DND-41 (cell line): ENCODE results near the gene ALDOB.

Experiments
- ATAC-seq: fragments of 200-7000 bp; cut with Tn5 transposase; 3 replicates; pipeline ENCODE4 v1.9.1; 2021; ENCODE audit warnings: low read depth; ENCODE audit not compliant: insufficient read depth
- DNase-seq: peaks from one replicate; pipeline ENCODE4 v3.0.0-alpha.2; 2020
- H2AFZ ChIP-seq: 2 replicates; pipeline ENCODE4 v1.6.0; 2012; ENCODE audit warnings: low read depth, low read length
- H3K27ac ChIP-seq: 2 replicates; pipeline ENCODE4 v1.5.1; 2012; ENCODE audit warnings: low read length, inconsistent platforms
- H3K27me3 ChIP-seq: fragments of 200-600 bp; sonication (generic); 2 replicates; pipeline ENCODE4 v1.6.0; 2012; ENCODE audit warnings: low read length, mild to moderate bottlenecking, inconsistent platforms; ENCODE audit not compliant: insufficient read depth, poor library complexity
- H3K36me3 ChIP-seq: 2 replicates; pipeline ENCODE4 v1.5.1; 2012; ENCODE audit warnings: low read length, inconsistent platforms; ENCODE audit not compliant: insufficient read depth
- H3K4me1 ChIP-seq: 2 replicates; pipeline ENCODE4 v1.5.1; 2012; ENCODE audit warnings: mild to moderate bottlenecking, low read length; ENCODE audit not compliant: insufficient read depth
- H3K4me2 ChIP-seq: 2 replicates; pipeline ENCODE4 v1.6.0; 2012; ENCODE audit warnings: mild to moderate bottlenecking, moderate library complexity, low read length, inconsistent platforms; ENCODE audit not compliant: insufficient read depth
- H3K4me3 ChIP-seq, 2 experiments: fragments of 200-600 bp in 1 of 2; shearing (Covaris generic) in 1 of 2; 2 replicates each; pipeline ENCODE4 v1.5.1; 2012 to 2016; ENCODE audit warnings: inconsistent platforms in 2 of 2, low read length in 2 of 2, mild to moderate bottlenecking in 2 of 2, low read depth in 1 of 2, moderate library complexity in 1 of 2
- H3K79me2 ChIP-seq: 2 replicates; pipeline ENCODE4 v1.6.0; 2012; ENCODE audit warnings: low read length, inconsistent platforms; ENCODE audit not compliant: insufficient read depth
- H3K9ac ChIP-seq: 2 replicates; pipeline ENCODE4 v1.6.0; 2012; ENCODE audit warnings: low read depth, mild to moderate bottlenecking, inconsistent platforms, low read length, moderate library complexity
- H3K9me3 ChIP-seq: 2 replicates; pipeline ENCODE4 v1.5.1; 2012; ENCODE audit warnings: low read length, moderate library complexity, mild to moderate bottlenecking, inconsistent platforms; ENCODE audit not compliant: insufficient read depth, severe bottlenecking
- H4K20me1 ChIP-seq: 2 replicates; pipeline ENCODE4 v1.6.0; 2012; ENCODE audit warnings: low read length; ENCODE audit not compliant: insufficient read depth
- CTCF ChIP-seq: IDR thresholded peaks from 2 replicates; pipeline ENCODE4 v1.5.1; 2012; ENCODE audit warnings: borderline replicate concordance, low read length, moderate library complexity, mild to moderate bottlenecking; ENCODE audit not compliant: poor library complexity, severe bottlenecking; ENCODE audit errors: extremely low read depth
- EZH2 ChIP-seq: IDR thresholded peaks from 3 replicates; pipeline ENCODE4 v1.6.1; 2012; ENCODE audit warnings: borderline replicate concordance, low read depth, mild to moderate bottlenecking, moderate library complexity, low read length, inconsistent platforms; ENCODE audit not compliant: severe bottlenecking

Gene ALDOB

GRCh38 chr9:101462558-101462957, 27.0 kb upstream of the ALDOB start:
- H3K27me3 ChIP-seq: no peaks in the 10 kb centered on the region
- H3K9ac ChIP-seq: no peak overlapping the region
- H3K9me3 ChIP-seq: no peaks in the 10 kb centered on the region
- TF ChIP-seq EZH2 (no peak), CTCF (no peak)
- H3K4me1 ChIP-seq: no peaks in the 10 kb centered on the region
- H3K79me2 ChIP-seq: no peaks in the 10 kb centered on the region
- H4K20me1 ChIP-seq: no peaks in the 10 kb centered on the region
- no peak overlapping the region for H3K4me2 ChIP-seq
- H3K4me3 ChIP-seq: no peak overlapping the region
- H2AFZ ChIP-seq: no peak overlapping the region
- H3K36me3 ChIP-seq: no peaks in the 10 kb centered on the region
- DNase-seq (no peak), ATAC-seq (no peak)
- H3K27ac ChIP-seq: no peak overlapping the region

- TF ChIP-seq EZH2: no peak
- TF ChIP-seq CTCF: no peak
- Histone ChIP-seq H3K79me2 (no peaks in the 10 kb centered on the region), H3K9ac (no peak overlapping the region), H3K4me1 (no peaks in the 10 kb centered on the region), H2AFZ (no peak overlapping the region), H3K4me2 (no peak overlapping the region), H4K20me1 (no peaks in the 10 kb centered on the region), H3K27ac (no peak overlapping the region), H3K27me3 (no peaks in the 10 kb centered on the region), H3K36me3 (no peaks in the 10 kb centered on the region), H3K9me3 (no peaks in the 10 kb centered on the region), H3K4me3 (no peak overlapping the region)
- no peak for DNase-seq
- ATAC-seq: no peak
Observed at GRCh38 chr9:101460965-101461364, 25.4 kb upstream of the ALDOB start.

GRCh38 chr9:101458963-101459631, 23.5 kb upstream of the ALDOB start:
- no peaks in the 10 kb centered on the region for H3K36me3 ChIP-seq
- no peak overlapping the region for H3K4me3 ChIP-seq
- H3K9me3 ChIP-seq: no peaks in the 10 kb centered on the region
- no peak for DNase-seq
- TF ChIP-seq EZH2 (no peak), CTCF (peak; percentile 65)
- H3K4me1 ChIP-seq: no peaks in the 10 kb centered on the region
- no peak overlapping the region for H3K9ac ChIP-seq
- no peaks in the 10 kb centered on the region for H3K79me2 ChIP-seq
- H3K27ac ChIP-seq: no peak overlapping the region
- H4K20me1 ChIP-seq: no peaks in the 10 kb centered on the region
- ATAC-seq: peak; percentile 85
- H2AFZ ChIP-seq: no peak overlapping the region
- no peaks in the 10 kb centered on the region for H3K27me3 ChIP-seq
- no peak overlapping the region for H3K4me2 ChIP-seq
